Keratinocyte (primary cell): ENCODE data around the gene BSG. TPM values are rescaled to one million over a fixed set of nuclear protein-coding genes. Genes with fewer than 3 reads are reported as not detected.
A peak's percentile ranks its signal among the peaks of the same experiment; 100 is the strongest.
"Not testable (repeated sequence)": the region's sequence is repeated elsewhere in the genome, so short reads cannot be mapped to it uniquely, and the experiment has no call there.

ENCODE experiments used
- DNase-seq: peaks from one replicate; pipeline ENCODE4 v3.0.0-alpha.2; 2011; ENCODE audit warnings: low read depth, missing footprints, low spot score
- FAIRE-seq: peaks from 2 replicates; lab custom pipeline; 2011; peaks lifted over from hg19 to GRCh38; lab: Jason Lieb, UNC
- H2AFZ ChIP-seq: 2 replicates; pipeline ENCODE4 v1.6.0; 2012; ENCODE audit warnings: low read length, control low read depth, inconsistent platforms; ENCODE audit not compliant: control insufficient read depth
- H3K27ac ChIP-seq: 2 replicates; pipeline ENCODE4 v1.5.1; 2011; ENCODE audit warnings: low read length; ENCODE audit not compliant: control insufficient read depth, insufficient read depth
- H3K27me3 ChIP-seq: 3 replicates; pipeline ENCODE4 v1.6.0; 2011; ENCODE audit warnings: low read length; ENCODE audit not compliant: control insufficient read depth, insufficient read depth; ENCODE audit errors: extremely low read depth
- H3K36me3 ChIP-seq, 2 experiments: 2 replicates in 1 of 2; 3 replicates in 1 of 2; pipeline ENCODE4 v1.5.1; 2011; ENCODE audit warnings: low read length in 2 of 2, mild to moderate bottlenecking in 1 of 2; ENCODE audit not compliant: control insufficient read depth in 2 of 2, insufficient read depth in 2 of 2; ENCODE audit errors: extremely low read depth in 1 of 2
- H3K4me1 ChIP-seq: 3 replicates; pipeline ENCODE4 v1.5.1; 2011; ENCODE audit warnings: low read length; ENCODE audit not compliant: control insufficient read depth, insufficient read depth; ENCODE audit errors: extremely low read depth
- H3K4me2 ChIP-seq: 3 replicates; pipeline ENCODE4 v1.6.0; 2011; ENCODE audit warnings: low read depth, low read length; ENCODE audit not compliant: control insufficient read depth, insufficient read depth; ENCODE audit errors: extremely low read depth
- H3K4me3 ChIP-seq, 3 experiments: fragments of 200-600 bp in 1 of 3; sonication (generic) in 1 of 3; 2 replicates in 2 of 3; 3 replicates in 1 of 3; pipeline ENCODE4 v1.5.1; 2011 to 2016; ENCODE audit warnings: low read length in 3 of 3, mild to moderate bottlenecking in 3 of 3, control low read depth in 2 of 3, inconsistent platforms in 1 of 3, low read depth in 1 of 3, mixed read lengths in 1 of 3, mixed run types in 1 of 3, moderate library complexity in 1 of 3; ENCODE audit not compliant: control insufficient read depth in 2 of 3, insufficient read depth in 2 of 3; ENCODE audit errors: extremely low read depth in 1 of 3
- H3K79me2 ChIP-seq: 2 replicates; pipeline ENCODE4 v1.6.0; 2012; ENCODE audit warnings: low read length; ENCODE audit not compliant: control insufficient read depth, insufficient read depth
- H3K9ac ChIP-seq: 3 replicates; pipeline ENCODE4 v1.6.0; 2011; ENCODE audit warnings: low read length; ENCODE audit not compliant: control insufficient read depth, insufficient read depth; ENCODE audit errors: extremely low read depth
- H3K9me1 ChIP-seq: 3 replicates; pipeline ENCODE4 v1.6.0; 2011; ENCODE audit warnings: low read length; ENCODE audit not compliant: control insufficient read depth, insufficient read depth; ENCODE audit errors: extremely low read depth
- H3K9me3 ChIP-seq: 2 replicates; pipeline ENCODE4 v1.5.1; 2012; ENCODE audit warnings: low read depth, low read length; ENCODE audit not compliant: control insufficient read depth
- H4K20me1 ChIP-seq: 3 replicates; pipeline ENCODE4 v1.6.0; 2011; ENCODE audit warnings: low read length; ENCODE audit not compliant: control insufficient read depth, insufficient read depth; ENCODE audit errors: extremely low read depth
- CTCF ChIP-seq, 3 experiments: IDR thresholded peaks in 1 of 3; conservative IDR thresholded peaks in 1 of 3; optimal IDR thresholded peaks in 1 of 3; 2 replicates in 2 of 3; 3 replicates in 1 of 3; pipeline versions ENCODE3 to v1.5.1; 2011; ENCODE audit warnings: low read length in 3 of 3, mild to moderate bottlenecking in 3 of 3, moderate library complexity in 2 of 3, control low read depth in 1 of 3, inconsistent platforms in 1 of 3; ENCODE audit not compliant: insufficient read depth in 2 of 3; ENCODE audit errors: extremely low read depth in 1 of 3
- EZH2 ChIP-seq: IDR thresholded peaks from one replicate; pipeline ENCODE4 v1.6.1; 2012; ENCODE audit warnings: inconsistent platforms, mild to moderate bottlenecking, low read length, moderate library complexity
- dilution Hi-C: fragments of 300-500 bp; cut with MboI; formaldehyde crosslinking; loops from one replicate; pipeline ENCODE4 v1.7.0; 2020; ENCODE audit warnings: low sequenced_read_pairs; ENCODE audit not compliant: extremely low pct_ligation_motif_present
- polyA plus RNA-seq, 5 experiments: library from polyadenylated mRNA; depleted of rRNA in 3 of 5; stranded (reverse) in 3 of 5; stranded (forward) in 1 of 5; unstranded in 1 of 5; fragments of >200 nt; gene quantifications; 1 replicate in 1 of 5; 2 replicates in 3 of 5; 3 replicates in 1 of 5; pipeline versions ENCODE4 v1.2.1 to v1.2.3, GENCODE V29; 2011 to 2012; ENCODE audit warnings: missing spikeins in 2 of 5, low read depth in 1 of 5, low replicate concordance in 1 of 5

Gene BSG
- polyA plus RNA-seq, 1 donor (not counting 4 experiments of a cell fraction or from before 2014, with no cell fraction given): 388 TPM

GRCh38 chr19:624433-625109 is 52.2 kb downstream of the BSG start:
- Histone ChIP-seq H3K9ac (no peak overlapping the region), H3K4me1 (peaks cover 13% of the 10 kb centered on the region), H3K9me3 (no peaks in the 10 kb centered on the region), H3K36me3 (peaks cover 4 to 16% of the 10 kb centered on the region in 2 experiments), H3K27me3 (no peaks in the 10 kb centered on the region), H2AFZ (no peak overlapping the region), H3K79me2 (peaks cover 3% of the 10 kb centered on the region), H3K9me1 (no peaks in the 10 kb centered on the region), H3K4me2 (no peak overlapping the region), H3K27ac (no peak overlapping the region), H3K4me3 (no peak overlapping the region), H4K20me1 (no peaks in the 10 kb centered on the region)
- dilution Hi-C loops: no loop called here
- TF ChIP-seq CTCF (optimal IDR thresholded peaks at IDR 0.05 in 1 of 3, IDR thresholded peaks at IDR 0.05 in 1 of 3, conservative IDR thresholded peaks at IDR 0.05 in 1 of 3; ENCODE audit: extremely low read depth in 1 of 3, insufficient read depth in 2 of 3, low read length in 3 of 3) (no peak), EZH2 (no peak)
- FAIRE-seq (no peak), DNase-seq (no peak)

GRCh38 chr19:625257-625656 is 52.9 kb downstream of the BSG start:
- Histone ChIP-seq H3K9ac (no peak overlapping the region), H3K79me2 (peaks cover 5% of the 10 kb centered on the region), H3K9me1 (no peaks in the 10 kb centered on the region), H3K36me3 (peaks cover 4 to 16% of the 10 kb centered on the region in 2 experiments), H3K4me1 (peaks cover 13% of the 10 kb centered on the region), H3K4me2 (no peak overlapping the region), H3K27ac (no peak overlapping the region), H3K4me3 (no peak overlapping the region), H4K20me1 (no peaks in the 10 kb centered on the region), H3K9me3 (no peaks in the 10 kb centered on the region), H2AFZ (no peak overlapping the region), H3K27me3 (no peaks in the 10 kb centered on the region)
- FAIRE-seq (no peak), DNase-seq (no peak)
- dilution Hi-C loops: no loop called here
- TF ChIP-seq EZH2: no peak
- TF ChIP-seq CTCF (optimal IDR thresholded peaks at IDR 0.05 in 1 of 3, IDR thresholded peaks at IDR 0.05 in 1 of 3, conservative IDR thresholded peaks at IDR 0.05 in 1 of 3; ENCODE audit: extremely low read depth in 1 of 3, insufficient read depth in 2 of 3, low read length in 3 of 3): no peak

GRCh38 chr19:626566-626965 is 54.2 kb downstream of the BSG start:
- H3K79me2 ChIP-seq, H3K27ac ChIP-seq, H3K9ac ChIP-seq, H3K9me3 ChIP-seq, H3K27me3 ChIP-seq, H3K4me3 ChIP-seq, dilution Hi-C loops, H4K20me1 ChIP-seq, H2AFZ ChIP-seq, H3K9me1 ChIP-seq, FAIRE-seq: not testable (repeated sequence)
- H3K4me2 ChIP-seq: peak overlapping the region; percentile 73
- H3K4me1 ChIP-seq: peaks cover 13% of the 10 kb centered on the region
- peak; percentile 63 for DNase-seq
- peaks cover 8 to 16% of the 10 kb centered on the region in 2 experiments for H3K36me3 ChIP-seq
